Nephron progenitor cell (in vitro differentiated cells): ENCODE results near the gene TRIM28.
"Not testable (repeated sequence)": the region's sequence is repeated elsewhere in the genome, so short reads cannot be mapped to it uniquely, and the experiment has no call there.

ENCODE experiments used
- DNase-seq: peaks from one replicate; pipeline ENCODE4 v3.0.0; 2021
- H3K27ac Mint-ChIP-seq: 2 replicates; pipeline ENCODE4 v1.8.0; 2021; ENCODE audit warnings: mild to moderate bottlenecking, moderate library complexity, mixed read lengths
- H3K27me3 Mint-ChIP-seq: 2 replicates; pipeline ENCODE4 v1.8.0; 2021; ENCODE audit warnings: mild to moderate bottlenecking, low read depth, mixed read lengths; ENCODE audit not compliant: poor library complexity
- H3K36me3 Mint-ChIP-seq: 2 replicates; pipeline ENCODE4 v1.8.0; 2021; ENCODE audit warnings: low read depth, mixed read lengths
- H3K4me1 Mint-ChIP-seq: 2 replicates; pipeline ENCODE4 v1.8.0; 2021; ENCODE audit warnings: mixed read lengths
- H3K4me3 Mint-ChIP-seq: 2 replicates; pipeline ENCODE4 v1.8.0; 2021; ENCODE audit warnings: mild to moderate bottlenecking, moderate library complexity, mixed read lengths
- H3K9me3 Mint-ChIP-seq: 2 replicates; pipeline ENCODE4 v1.8.0; 2021; ENCODE audit warnings: mild to moderate bottlenecking, moderate library complexity, mixed read lengths
- CTCF ChIP-seq: fragments of 200-600 bp; sonication (generic); IDR thresholded peaks from 2 replicates; pipeline ENCODE4 v1.5.0; 2021; ENCODE audit warnings: antibody characterized with exemption

TRIM28 gene

GRCh38 chr19:58531034-58531840, 12.6 kb upstream of the TRIM28 start:
- H3K9me3 Mint-ChIP-seq: no peaks in the 10 kb centered on the region
- no peak for DNase-seq
- no peak for TF ChIP-seq CTCF
- no peak overlapping the region for H3K27ac Mint-ChIP-seq
- H3K27me3 Mint-ChIP-seq: peaks cover 23% of the 10 kb centered on the region
- H3K4me3 Mint-ChIP-seq: no peak overlapping the region
- H3K36me3 Mint-ChIP-seq: no peaks in the 10 kb centered on the region
- peaks cover 16% of the 10 kb centered on the region for H3K4me1 Mint-ChIP-seq

GRCh38 chr19:58535857-58536256, 8.0 kb upstream of the TRIM28 start:
- peaks cover 27% of the 10 kb centered on the region for H3K27me3 Mint-ChIP-seq
- H3K4me1 Mint-ChIP-seq: peaks cover 14% of the 10 kb centered on the region
- no peak overlapping the region for H3K27ac Mint-ChIP-seq
- no peak for DNase-seq
- TF ChIP-seq CTCF: no peak
- H3K4me3 Mint-ChIP-seq: no peak overlapping the region
- H3K9me3 Mint-ChIP-seq: no peaks in the 10 kb centered on the region
- H3K36me3 Mint-ChIP-seq: no peaks in the 10 kb centered on the region

GRCh38 chr19:58536852-58537798, 6.7 kb upstream of the TRIM28 start:
- Mint-ChIP-seq H3K4me1 (peaks cover 14% of the 10 kb centered on the region), H3K27ac (no peak overlapping the region), H3K4me3 (no peak overlapping the region), H3K9me3 (no peaks in the 10 kb centered on the region), H3K27me3 (peaks cover 27% of the 10 kb centered on the region), H3K36me3 (no peaks in the 10 kb centered on the region)
- TF ChIP-seq CTCF: no peak
- DNase-seq: no peak

GRCh38 chr19:58538257-58539168, 5.4 kb upstream of the TRIM28 start:
- H3K27me3 Mint-ChIP-seq: peaks cover 41% of the 10 kb centered on the region
- DNase-seq: peak; percentile 88
- peak overlapping the region; percentile 88 for H3K4me3 Mint-ChIP-seq
- H3K4me1 Mint-ChIP-seq: peaks cover 16% of the 10 kb centered on the region
- H3K9me3 Mint-ChIP-seq: no peaks in the 10 kb centered on the region
- H3K36me3 Mint-ChIP-seq: no peaks in the 10 kb centered on the region
- peak overlapping the region; percentile 95 for H3K27ac Mint-ChIP-seq
- no peak for TF ChIP-seq CTCF

GRCh38 chr19:58539169-58539559, 4.7 kb upstream of the TRIM28 start:
- H3K9me3 Mint-ChIP-seq, DNase-seq, H3K4me3 Mint-ChIP-seq, H3K27ac Mint-ChIP-seq, H3K36me3 Mint-ChIP-seq: not testable (repeated sequence)
- Mint-ChIP-seq H3K27me3 (peaks cover 47% of the 10 kb centered on the region), H3K4me1 (peaks cover 21% of the 10 kb centered on the region)

GRCh38 chr19:58542641-58543372, 1.1 kb upstream of the TRIM28 start:
- H3K27ac Mint-ChIP-seq: not testable (repeated sequence)
- Mint-ChIP-seq H3K4me1 (peaks cover 28% of the 10 kb centered on the region), H3K4me3 (peak overlapping the region; percentile 47)

More at GRCh38 chr19:58542641-58543372, 1.1 kb upstream of the TRIM28 start:
- H3K9me3 Mint-ChIP-seq, DNase-seq: not testable (repeated sequence)
- peaks cover 24% of the 10 kb centered on the region for H3K36me3 Mint-ChIP-seq
- peaks cover 50% of the 10 kb centered on the region for H3K27me3 Mint-ChIP-seq
